Calu3 (cell line): ENCODE data around the gene RPS6KA5. TPM values are rescaled to one million over a fixed set of nuclear protein-coding genes. Genes with fewer than 3 reads are reported as not detected.
A peak's percentile ranks its signal among the peaks of the same experiment; 100 is the strongest.
"Not testable (repeated sequence)": the region's sequence is repeated elsewhere in the genome, so short reads cannot be mapped to it uniquely, and the experiment has no call there.

Experiments used
- BruUV-seq: library from RNA; stranded (reverse); fragments of 400-500 nt; replicated peaks from 2 replicates; lab custom pipeline; 2021; lab: Mats Ljungman, UMichigan
- CTCF ChIA-PET: fragments of 300-600 bp; sonication (Branson Sonifier 250); formaldehyde crosslinking; loops from one replicate; lab custom pipeline; 2022; ENCODE audit warnings: antibody characterized with exemption; lab: Charles Lee
- DNase-seq: peaks from one replicate; pipeline ENCODE4 v3.0.0; 2022
- H3K27ac Mint-ChIP-seq: one replicate; pipeline ENCODE4 v1.8.0; 2022; ENCODE audit warnings: mixed read lengths; ENCODE audit not compliant: unreplicated experiment
- H3K27me3 Mint-ChIP-seq: one replicate; pipeline ENCODE4 v1.8.0; 2022; ENCODE audit warnings: mixed read lengths; ENCODE audit not compliant: unreplicated experiment
- H3K36me3 Mint-ChIP-seq: one replicate; pipeline ENCODE4 v1.8.0; 2022; ENCODE audit warnings: mild to moderate bottlenecking, moderate library complexity, mixed read lengths; ENCODE audit not compliant: insufficient read depth, unreplicated experiment
- H3K4me1 Mint-ChIP-seq: one replicate; pipeline ENCODE4 v1.8.0; 2022; ENCODE audit warnings: mild to moderate bottlenecking, low read depth, mixed read lengths; ENCODE audit not compliant: unreplicated experiment
- H3K4me3 Mint-ChIP-seq: one replicate; pipeline ENCODE4 v1.8.0; 2022; ENCODE audit warnings: mild to moderate bottlenecking, low read depth, moderate library complexity, mixed read lengths; ENCODE audit not compliant: unreplicated experiment
- H3K9me3 Mint-ChIP-seq: one replicate; pipeline ENCODE4 v1.8.0; 2022; ENCODE audit warnings: low read depth, mixed read lengths; ENCODE audit not compliant: unreplicated experiment
- intact Hi-C: fragments of 100-400 bp; cut with micrococcal nuclease; formaldehyde crosslinking; loops from one replicate; pipeline ENCODE4 v1.10.0; 2022; ENCODE audit not compliant: unreplicated experiment
- total RNA-seq: library from RNA; stranded (reverse); gene quantifications from 2 replicates; pipeline ENCODE4 v1.2.3, GENCODE V29; 2022
- TF ChIP-seq, protein P1 (sequence below): fragments of 200-600 bp; IDR thresholded peaks from one replicate; pipeline ENCODE4 v1.8.0; 2022; ENCODE audit warnings: antibody characterized with exemption; ENCODE audit not compliant: unreplicated experiment

Gene RPS6KA5
- total RNA-seq, 1 experiment from 2014 or later: 10.3 TPM

DNA sequence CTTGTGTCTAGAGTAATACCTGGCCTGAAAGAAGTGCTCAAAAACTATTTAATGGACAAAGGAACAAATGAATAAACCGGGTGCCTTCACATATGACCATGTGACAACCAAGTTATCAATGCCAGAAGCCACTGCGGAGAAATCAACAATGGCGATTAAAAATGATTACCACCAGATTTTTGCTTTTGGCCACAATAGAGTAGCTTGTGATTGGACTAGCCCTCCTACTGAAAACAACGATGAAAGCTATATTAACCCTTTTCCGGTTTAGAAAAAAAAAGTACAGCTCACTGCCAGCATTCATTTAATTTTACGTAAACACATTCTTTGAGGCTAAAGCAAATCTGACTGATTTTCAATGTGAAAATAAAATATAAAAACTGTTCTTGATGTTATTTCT is 202.6 kb downstream of the RPS6KA5 start:
- BruUV-seq: no TSS peak
- Mint-ChIP-seq H3K9me3 (no peaks in the 10 kb centered on the region), H3K4me3 (no peak overlapping the region), H3K4me1 (no peaks in the 10 kb centered on the region), H3K27ac (no peak overlapping the region), H3K27me3 (no peaks in the 10 kb centered on the region), H3K36me3 (no peaks in the 10 kb centered on the region)
- intact Hi-C loops: no loop called here
- no peak for DNase-seq
- CTCF ChIA-PET: no interaction called here
- TF ChIP-seq, protein P1, sequence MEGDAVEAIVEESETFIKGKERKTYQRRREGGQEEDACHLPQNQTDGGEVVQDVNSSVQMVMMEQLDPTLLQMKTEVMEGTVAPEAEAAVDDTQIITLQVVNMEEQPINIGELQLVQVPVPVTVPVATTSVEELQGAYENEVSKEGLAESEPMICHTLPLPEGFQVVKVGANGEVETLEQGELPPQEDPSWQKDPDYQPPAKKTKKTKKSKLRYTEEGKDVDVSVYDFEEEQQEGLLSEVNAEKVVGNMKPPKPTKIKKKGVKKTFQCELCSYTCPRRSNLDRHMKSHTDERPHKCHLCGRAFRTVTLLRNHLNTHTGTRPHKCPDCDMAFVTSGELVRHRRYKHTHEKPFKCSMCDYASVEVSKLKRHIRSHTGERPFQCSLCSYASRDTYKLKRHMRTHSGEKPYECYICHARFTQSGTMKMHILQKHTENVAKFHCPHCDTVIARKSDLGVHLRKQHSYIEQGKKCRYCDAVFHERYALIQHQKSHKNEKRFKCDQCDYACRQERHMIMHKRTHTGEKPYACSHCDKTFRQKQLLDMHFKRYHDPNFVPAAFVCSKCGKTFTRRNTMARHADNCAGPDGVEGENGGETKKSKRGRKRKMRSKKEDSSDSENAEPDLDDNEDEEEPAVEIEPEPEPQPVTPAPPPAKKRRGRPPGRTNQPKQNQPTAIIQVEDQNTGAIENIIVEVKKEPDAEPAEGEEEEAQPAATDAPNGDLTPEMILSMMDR: no peak

DNA sequence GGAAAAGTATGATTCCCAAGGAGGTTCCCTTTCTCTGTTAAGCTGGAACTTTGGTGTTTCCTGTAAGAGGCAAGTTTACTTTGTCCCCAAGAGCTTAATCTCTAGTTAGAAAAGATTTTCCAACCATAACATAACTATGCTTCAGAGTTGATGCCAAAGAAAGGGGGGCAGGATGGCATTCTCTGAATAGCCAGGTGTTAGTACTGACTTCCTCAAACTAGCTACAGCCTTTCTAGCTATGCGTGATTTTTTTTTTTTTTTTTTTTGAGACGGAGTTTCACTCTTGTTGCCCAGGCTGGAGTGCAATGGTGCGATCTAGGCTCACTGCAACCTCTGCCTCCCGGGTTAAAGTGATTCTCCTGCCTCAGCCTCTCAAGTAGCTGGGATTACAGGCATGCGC is 204.3 kb downstream of the RPS6KA5 start:
- H3K4me3 Mint-ChIP-seq, DNase-seq, H3K4me1 Mint-ChIP-seq, H3K9me3 Mint-ChIP-seq, H3K27ac Mint-ChIP-seq, H3K36me3 Mint-ChIP-seq, H3K27me3 Mint-ChIP-seq, intact Hi-C loops, CTCF ChIA-PET, BruUV-seq: not testable (repeated sequence)

DNA sequence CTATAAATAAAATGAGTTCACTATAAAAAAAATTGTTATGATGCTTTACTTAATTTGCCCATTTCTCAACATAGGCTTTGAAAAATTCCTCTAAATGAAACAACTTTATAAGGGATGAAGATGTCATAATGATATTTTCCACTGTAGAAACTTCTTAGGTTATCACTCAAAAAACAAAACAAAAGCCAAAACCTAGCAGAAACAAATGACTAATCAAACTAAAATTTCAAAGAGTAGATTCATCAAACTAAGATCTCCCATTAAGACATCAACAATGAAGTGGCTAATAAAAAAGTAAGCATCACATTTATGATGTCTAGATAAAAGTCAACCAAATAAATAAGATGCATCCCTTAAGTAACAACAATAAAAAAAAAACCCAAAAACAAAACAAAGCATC is 207.3 kb downstream of the RPS6KA5 start:
- no peak for DNase-seq
- no peaks in the 10 kb centered on the region for H3K4me1 Mint-ChIP-seq
- H3K36me3 Mint-ChIP-seq: no peaks in the 10 kb centered on the region
- H3K9me3 Mint-ChIP-seq: no peaks in the 10 kb centered on the region
- BruUV-seq: no TSS peak
- H3K27me3 Mint-ChIP-seq: no peaks in the 10 kb centered on the region
- intact Hi-C loops: no loop called here
- CTCF ChIA-PET: no interaction called here
- no peak overlapping the region for H3K27ac Mint-ChIP-seq
- no peak overlapping the region for H3K4me3 Mint-ChIP-seq
- TF ChIP-seq, protein P1: no peak

DNA sequence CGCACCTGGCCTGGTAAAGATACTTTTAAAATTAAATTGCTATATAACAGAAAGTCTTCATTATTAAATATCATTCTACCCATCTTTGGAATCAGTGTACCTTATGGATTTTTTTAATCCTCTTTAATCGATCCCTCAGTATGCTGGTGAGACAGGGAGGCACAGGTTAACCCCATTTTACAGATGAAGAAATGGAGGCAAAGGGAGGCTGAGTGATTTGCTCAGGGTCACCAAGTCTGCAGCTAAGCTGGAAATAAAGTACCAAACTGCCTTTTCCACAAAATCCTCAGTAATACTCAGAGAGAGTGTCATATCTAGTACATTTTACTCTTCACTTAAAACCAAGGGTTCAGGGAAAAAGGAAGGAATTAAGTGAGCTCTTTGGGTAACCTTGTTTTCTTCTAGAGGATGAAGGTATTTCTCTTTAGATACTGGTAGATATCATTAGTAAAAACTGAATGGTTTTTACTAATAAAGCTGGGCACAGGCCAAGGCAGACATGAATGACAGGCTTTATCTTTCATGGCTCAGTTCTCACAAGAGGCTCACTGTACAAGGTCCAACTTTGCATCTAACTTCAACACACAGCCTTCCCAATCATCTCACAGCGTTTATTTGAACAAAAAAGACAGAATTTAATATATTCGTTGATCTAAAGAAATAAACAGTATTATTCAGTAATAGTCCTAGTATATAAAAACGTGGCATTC is 209.0 kb downstream of the RPS6KA5 start:
- Mint-ChIP-seq H3K36me3 (no peaks in the 10 kb centered on the region), H3K9me3 (no peaks in the 10 kb centered on the region), H3K27me3 (no peaks in the 10 kb centered on the region), H3K4me1 (no peaks in the 10 kb centered on the region), H3K27ac (no peak overlapping the region), H3K4me3 (no peak overlapping the region)
- DNase-seq: no peak
- BruUV-seq: no TSS peak
- CTCF ChIA-PET: no interaction called here
- TF ChIP-seq, protein P1: no peak
- intact Hi-C loops: no loop called here

DNA sequence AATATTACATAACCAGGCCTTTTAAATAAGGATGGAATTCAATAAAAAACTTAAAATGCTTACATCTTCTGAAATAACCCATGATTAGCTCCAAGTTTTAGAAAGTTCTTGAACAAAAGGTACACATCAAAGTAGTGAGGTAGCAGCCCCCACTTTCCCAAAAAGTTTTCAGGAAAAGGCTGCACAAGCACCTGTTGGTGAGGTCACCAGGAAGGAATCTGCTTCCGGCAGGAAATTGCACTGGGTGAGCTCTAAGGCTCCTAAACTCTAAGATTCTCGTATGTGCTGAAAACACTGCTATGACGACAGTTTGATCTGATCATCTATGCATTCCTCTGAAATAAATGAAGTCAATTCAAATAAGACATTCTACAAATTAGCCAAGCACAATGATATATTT is 210.0 kb downstream of the RPS6KA5 start:
- Mint-ChIP-seq H3K4me3 (no peak overlapping the region), H3K9me3 (no peaks in the 10 kb centered on the region), H3K4me1 (no peaks in the 10 kb centered on the region), H3K27me3 (no peaks in the 10 kb centered on the region), H3K36me3 (no peaks in the 10 kb centered on the region), H3K27ac (no peak overlapping the region)
- CTCF ChIA-PET: interaction anchor here (0.6 kb wide), 2 partner anchors 11 to 327 kb away, joined by 3 read pairs; no protein-coding TSS in a partner anchor
- intact Hi-C loops: no loop called here
- no TSS peak for BruUV-seq
- DNase-seq: peak; percentile 16
- TF ChIP-seq, protein P1: no peak
